A673 (cell line): Measurements from ENCODE around the gene TPGS1.

Source experiments
- CTCF ChIP-seq: fragments of 300-800, 200-600 bp; sonication (generic); conservative IDR thresholded peaks from 2 replicates; pipeline ENCODE4 v1.5.1; 2017; ENCODE audit warnings: low read depth, mild to moderate bottlenecking, antibody characterized with exemption, low read length, moderate library complexity, mixed read lengths
- EZH2 ChIP-seq: fragments of 200-600 bp; sonication (generic); IDR thresholded peaks from 2 replicates; pipeline ENCODE4 v1.6.1; 2017; ENCODE audit warnings: borderline replicate concordance, low read depth, mild to moderate bottlenecking, mixed read lengths, antibody characterized with exemption, low read length; ENCODE audit not compliant: poor library complexity, severe bottlenecking

- no peak for TF ChIP-seq CTCF
- TF ChIP-seq EZH2: no peak
Measured at GRCh38 chr19:467554-467953, 39.7 kb upstream of the TPGS1 start.
